ENCODE measurements around the gene PHF2.
"Not testable (repeated sequence)": the region's sequence is repeated elsewhere in the genome, so short reads cannot be mapped to it uniquely, and the experiment has no call there.

The PHF2 gene

DNA sequence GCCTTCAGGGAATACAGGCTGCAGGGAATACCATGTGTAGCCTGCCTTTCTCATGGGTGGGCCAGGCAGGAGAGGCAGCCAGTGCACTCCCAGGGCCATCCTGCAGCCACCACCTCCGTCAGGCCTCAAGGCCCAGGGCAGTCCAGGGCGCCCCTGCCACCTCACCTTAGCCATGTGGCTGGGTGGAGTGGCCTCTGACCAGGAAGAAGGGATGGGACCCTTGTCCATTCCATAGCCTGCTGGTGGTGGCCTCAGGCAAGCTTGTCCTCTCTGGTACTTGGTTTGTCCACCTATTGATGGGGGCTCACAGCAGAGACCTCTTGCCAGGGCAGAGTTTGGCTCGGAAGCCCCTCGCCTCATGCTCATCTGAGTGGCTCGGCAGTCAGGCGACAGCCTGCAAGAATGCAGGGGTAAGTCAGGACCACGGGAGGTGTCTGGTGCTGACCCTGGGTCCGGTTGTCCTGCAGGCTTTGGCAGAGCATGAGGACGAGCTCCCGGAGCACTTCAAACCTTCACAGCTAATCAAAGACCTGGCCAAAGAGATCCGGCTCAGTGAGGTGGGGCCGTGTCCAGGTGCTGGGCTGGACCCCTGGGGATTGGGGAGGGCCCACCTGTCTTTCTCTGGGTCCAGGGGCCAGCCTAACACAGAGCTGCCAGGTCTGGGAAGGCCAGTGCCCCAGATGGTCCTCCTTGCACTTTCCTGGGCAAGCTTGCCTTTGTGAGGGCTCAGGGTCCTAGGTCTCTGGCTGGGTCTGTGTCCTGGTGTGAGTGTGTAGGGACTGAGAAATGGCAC lies 82.9 kb downstream of the PHF2 start:
- intact Hi-C loops (cut with DNase I): no loop called here
- peak in 5 of 10 donors; percentile 3 to 71 (median 53) for DNase-seq

DNA sequence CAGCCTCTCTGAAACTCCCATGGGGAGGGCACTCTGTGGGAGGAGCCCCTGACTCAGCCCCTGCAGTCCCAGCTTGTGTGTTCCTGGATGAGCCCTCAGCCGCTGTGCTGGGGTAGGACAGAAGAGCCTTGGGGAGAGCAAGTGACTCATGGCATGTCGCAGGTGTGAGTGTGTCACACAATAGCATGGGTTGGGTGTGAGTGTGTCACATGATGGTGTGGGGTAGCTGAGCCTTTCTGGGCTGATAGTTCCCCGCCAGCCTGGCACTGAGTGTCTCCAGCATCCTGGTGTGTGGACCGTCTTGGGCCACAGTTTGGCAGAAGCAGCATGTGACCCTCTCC lies 83.4 kb downstream of the PHF2 start:
- DNase-seq: peak in 3 of 10 donors; percentile 7 to 20 (median 16)
- intact Hi-C loops (cut with DNase I): no loop called here

DNA sequence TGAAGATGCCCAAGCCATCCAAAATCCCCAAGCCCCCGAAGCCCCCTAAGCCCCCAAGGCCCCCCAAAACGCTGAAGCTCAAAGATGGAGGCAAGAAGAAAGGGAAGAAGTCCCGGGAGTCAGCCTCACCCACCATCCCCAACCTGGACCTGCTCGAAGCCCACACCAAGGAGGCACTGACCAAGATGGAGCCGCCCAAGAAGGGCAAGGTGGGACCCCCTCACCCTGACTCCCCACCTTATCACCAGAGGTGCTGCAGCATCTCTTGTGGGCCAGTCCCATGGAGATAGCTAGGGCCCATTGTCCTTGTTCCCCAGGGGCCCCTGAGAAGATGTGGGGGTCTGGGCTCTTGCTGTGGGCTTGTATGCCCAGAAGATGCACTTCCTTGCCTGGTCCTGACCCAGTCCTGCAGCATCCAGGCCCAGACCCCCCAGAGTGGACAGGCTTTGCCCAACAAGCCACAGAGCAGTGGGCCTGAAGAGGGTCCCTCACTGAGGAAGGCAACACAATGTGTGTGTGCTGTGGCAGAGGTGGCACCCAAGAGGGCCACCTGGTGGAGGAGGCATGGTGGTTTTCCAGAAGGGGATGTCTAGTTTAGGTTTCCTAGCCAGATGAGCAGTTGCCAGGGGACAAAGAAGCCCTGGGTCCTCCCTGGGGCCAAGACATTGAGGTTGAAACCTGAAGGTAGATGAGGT lies 84.1 kb downstream of the PHF2 start:
- peak in 2 of 10 donors; percentile 10 to 53 for DNase-seq
- intact Hi-C loops (cut with DNase I): no loop called here

DNA sequence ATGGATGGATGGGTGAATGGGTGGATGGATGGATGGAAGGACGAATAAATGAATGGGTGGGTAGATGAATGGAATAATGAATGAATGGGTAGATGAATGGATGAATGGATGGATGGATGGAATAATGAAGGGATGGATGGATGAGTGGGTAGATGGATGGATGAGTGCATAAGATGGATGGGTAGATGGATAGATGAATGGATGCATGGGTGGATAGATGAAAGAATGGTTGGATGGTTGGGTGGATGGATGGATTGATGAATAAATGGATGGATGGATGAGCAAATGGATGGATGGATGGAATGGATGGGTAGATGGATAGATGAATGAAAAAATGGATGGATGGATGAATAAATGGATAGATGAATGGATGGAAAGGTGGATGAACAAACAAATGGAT lies 85.2 kb downstream of the PHF2 start:
- intact Hi-C loops (cut with DNase I): no loop called here
- DNase-seq: no peak

DNA sequence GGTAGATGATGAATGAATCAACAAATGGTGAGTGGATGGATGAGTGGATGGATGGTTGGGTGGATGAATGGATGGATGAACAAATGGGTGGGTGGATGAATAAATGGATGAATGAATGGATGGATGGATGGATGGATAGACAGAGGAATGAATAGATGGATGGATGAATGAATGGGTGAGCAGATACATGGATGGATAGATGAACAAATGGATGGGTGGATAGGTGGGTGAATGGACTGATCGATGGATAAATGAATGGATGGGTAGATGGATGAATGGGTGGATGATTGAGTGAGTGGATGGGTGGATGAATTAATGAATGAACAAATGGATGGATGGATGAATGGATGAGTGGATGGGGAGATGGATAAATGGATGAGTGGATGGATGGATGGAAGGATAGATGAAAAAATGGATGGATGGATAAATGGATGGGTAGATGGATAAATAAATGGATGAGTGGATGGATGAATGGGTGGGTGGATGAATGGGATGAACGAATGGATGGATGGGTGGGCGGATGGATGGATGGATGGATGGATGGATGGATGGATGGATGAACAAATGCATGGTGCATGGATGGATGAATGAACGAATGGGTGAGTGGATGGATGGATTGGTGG lies 85.7 kb downstream of the PHF2 start:
- intact Hi-C loops (cut with DNase I): no loop called here
- DNase-seq: no peak

DNA sequence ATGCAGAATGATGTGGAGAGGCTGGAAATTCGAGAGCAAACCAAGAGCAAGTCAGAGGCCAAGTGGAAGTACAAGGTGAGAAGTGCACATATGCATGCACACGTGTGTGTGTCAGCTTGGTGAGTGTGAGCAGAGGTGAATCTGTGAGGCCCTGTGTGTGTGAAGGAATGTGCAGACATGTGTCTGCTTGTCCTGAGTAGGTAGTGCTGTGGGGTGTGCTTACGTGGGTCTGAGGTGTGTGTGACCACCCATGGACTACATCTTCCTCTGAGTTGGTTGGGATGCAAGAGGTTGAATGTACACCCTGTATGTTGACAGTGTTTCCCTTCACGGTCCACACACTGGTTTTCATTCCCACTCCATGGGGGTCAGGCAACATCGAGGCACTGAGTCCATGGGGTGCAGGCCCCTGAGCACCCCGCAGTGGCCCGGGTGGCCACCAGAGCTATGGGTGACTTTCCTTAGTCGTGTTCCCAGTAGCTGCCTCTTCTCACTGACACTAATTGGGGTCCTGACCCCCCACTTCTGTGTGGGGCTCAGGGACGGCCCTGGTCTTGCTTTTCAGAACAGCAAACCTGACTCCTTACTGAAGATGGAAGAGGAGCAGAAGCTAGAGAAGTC lies 86.7 kb downstream of the PHF2 start:
- intact Hi-C loops (cut with DNase I): no loop called here
- peak in 2 of 10 donors; percentile 3 to 55 for DNase-seq

DNA sequence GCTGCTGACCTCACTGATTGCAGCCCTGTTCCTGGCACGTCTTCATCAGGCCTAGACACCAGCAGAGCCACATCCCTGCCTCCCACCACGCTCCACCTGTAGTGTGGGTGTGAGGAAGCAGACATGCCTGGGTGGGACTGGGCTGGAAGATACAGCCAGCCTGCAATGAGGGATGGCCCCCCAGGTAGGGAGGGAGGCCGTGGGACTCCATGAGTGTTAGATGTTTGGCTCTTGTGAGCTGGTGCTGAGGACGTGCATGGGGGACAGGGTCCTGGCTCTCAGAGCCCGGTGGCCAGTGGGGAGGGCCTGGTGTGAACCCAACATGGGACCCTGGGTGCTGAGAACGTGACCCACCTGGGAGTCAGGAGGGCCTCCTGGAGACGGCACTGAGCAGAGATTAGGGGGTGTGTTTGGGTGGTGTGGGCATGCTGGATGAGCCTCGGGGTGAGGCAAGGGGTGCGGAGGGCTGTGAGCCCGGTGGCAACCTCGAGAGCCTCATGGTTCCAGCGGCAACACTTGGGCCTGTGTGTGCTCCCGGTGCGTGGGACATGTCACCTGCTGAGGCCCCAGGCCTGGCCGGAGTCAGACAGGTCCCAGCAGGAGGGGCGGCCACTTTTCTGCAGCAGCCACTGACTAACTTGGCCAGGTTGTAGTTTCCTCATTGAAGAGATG lies 87.6 kb downstream of the PHF2 start:
- intact Hi-C loops (cut with DNase I): no loop called here
- peak in 3 of 10 donors; percentile 52 to 76 (median 65) for DNase-seq

DNA sequence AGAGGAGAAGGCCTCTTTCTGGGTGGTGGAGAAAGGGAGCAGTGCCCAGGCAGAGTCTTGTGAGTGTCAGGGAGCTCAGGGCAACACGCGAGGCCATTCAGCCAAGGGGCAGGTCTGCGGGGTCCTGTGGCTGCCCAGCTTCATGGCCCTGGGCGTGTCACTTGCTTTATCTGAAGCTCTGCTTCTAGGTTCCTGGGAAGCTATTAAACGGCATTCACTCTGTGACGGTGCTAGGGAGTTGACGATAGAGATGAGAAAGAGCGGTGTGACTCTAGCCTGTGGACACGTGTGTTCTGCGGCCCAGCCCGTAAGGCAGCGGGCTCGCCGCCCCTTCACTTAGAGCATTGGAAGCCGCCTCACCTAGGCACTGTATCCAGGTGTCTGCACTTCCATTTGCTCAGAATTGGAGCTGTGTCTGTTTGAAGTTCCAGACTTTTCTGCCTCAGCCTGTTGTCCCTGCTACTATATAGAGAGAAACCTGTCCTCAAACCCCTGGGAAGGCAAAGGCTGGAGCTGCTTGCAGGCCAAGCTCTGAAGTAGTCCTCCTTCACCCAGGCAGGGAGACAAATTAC lies 88.3 kb downstream of the PHF2 start:
- DNase-seq: peak in 2 of 10 donors; percentile 71 to 74
- intact Hi-C loops (cut with DNase I): no loop called here

DNA sequence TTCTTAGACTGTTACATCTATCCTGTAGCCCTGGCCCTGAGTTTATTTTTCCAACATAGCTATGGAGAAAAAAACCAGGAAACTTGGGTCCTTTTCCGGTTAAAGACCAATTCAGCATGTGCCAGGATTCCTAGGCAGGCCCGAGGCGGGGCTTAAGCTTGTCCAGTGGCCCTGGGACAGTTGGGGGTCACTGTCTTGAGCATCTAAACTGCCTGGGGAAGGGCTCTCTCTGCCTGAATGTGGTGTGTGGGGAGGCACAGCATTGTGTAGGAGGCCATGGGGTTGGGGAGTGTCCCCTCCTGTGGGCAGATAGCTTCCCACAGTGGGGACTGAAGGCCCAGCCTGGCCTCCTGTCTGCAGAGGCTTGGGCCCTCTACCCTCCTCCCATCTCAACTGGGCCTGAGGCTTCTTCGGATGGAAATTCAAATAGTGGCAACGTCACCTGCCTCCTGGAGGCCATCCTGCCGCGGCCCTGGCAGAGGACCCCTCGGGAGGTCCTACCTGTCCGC lies 88.8 kb downstream of the PHF2 start:
- intact Hi-C loops (cut with DNase I): no loop called here
- DNase-seq: peak in 3 of 10 donors; percentile 2 to 63 (median 55)

DNA sequence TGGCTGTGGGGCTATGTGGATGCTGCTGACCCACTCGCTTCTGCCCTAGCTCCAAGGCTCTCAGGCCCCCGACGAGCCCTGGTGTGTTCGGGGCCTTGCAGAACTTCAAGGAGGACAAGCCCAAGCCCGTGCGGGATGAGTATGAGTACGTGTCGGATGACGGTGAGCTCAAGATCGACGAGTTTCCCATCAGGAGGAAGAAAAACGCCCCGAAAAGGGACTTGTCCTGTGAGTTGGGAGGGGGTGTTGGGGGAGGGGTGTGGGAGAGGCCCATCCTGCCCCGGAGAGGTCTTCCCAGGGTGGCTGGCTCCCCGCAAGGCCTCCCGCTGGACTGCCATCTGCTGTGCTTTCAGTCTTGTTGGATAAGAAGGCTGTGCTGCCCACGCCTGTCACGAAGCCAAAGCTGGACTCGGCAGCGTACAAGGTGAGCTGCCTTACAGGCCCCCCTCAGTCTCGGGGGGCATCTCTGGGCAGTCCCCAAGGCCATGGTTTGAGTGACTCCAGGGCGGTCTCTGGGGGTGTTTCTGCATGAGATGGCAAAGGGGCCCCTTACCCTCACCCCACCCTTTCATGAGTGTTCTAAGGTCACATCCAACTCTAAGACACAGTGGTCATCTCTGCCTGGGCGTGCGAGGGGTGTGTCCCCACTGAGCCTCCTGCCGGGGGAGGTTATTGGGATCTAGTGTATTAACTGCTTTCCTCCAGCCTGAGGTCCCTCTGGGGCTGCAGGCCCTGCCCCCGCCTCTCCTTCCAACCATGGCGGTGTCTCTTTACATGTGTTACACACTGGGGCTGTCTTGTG lies 89.5 kb downstream of the PHF2 start:
- intact Hi-C loops (cut with DNase I): no loop called here
- DNase-seq: peak in 5 of 10 donors; percentile 5 to 59 (median 54)

DNA sequence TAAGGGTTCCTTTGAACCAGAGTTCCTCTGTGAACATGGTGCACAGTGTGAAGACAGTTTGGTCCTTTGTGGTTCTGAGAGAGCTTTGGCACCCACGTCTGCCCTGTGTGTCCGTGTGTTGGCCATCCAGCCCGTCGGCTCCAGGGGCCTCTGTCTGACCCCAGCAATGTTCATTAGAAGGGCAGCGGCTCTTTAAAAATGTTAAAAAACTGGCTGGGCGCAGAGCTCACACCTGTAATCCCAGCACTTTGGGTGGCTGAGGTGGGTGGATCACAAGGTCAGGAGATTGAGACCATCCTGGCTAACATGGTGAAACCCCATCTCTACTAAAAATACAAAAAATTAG lies 90.0 kb downstream of the PHF2 start:
- peak in 3 of 10 donors; percentile 11 to 48 (median 47) for DNase-seq
- intact Hi-C loops (cut with DNase I): not testable (repeated sequence)

DNA sequence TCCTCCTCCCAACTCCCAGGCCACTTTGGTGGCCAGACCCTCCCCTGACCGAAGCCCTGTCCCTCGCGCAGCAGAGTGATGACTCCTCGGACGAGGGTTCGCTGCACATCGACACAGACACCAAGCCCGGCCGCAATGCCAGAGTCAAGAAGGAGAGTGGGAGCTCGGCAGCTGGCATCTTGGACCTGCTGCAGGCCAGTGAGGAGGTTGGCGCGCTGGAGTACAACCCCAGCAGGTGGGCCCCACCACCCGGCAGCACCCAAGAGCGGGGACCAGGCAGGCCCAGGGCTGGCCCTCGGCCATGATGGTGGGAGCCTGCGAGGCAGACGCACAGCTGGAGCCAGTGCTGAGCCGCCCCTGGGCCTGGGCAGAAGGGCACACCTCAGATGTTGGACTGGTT lies 90.6 kb downstream of the PHF2 start:
- intact Hi-C loops (cut with DNase I): no loop called here
- peak in 5 of 10 donors; percentile 8 to 85 (median 67) for DNase-seq

DNA sequence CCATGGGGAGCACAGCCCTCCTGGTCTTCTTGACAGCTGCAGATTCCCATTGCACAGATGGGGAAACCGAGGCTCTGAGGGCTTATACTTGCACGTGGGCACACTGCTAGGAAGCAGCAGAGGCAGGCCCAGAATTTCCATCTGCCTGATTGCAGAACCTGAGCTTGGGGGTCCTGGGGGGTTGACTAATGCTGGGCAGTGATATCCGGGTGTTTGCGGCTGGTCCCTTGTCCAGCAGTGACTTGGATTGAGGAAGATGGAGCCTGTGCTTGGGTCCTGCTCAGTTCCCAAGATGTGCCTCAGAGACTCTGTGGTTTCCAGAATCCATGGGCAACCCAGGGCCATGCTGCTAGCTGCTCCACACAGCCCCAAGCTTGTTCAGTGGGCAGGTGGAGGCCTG lies 91.2 kb downstream of the PHF2 start:
- peak in 3 of 10 donors; percentile 5 to 41 (median 18) for DNase-seq
- intact Hi-C loops (cut with DNase I): no loop called here

DNA sequence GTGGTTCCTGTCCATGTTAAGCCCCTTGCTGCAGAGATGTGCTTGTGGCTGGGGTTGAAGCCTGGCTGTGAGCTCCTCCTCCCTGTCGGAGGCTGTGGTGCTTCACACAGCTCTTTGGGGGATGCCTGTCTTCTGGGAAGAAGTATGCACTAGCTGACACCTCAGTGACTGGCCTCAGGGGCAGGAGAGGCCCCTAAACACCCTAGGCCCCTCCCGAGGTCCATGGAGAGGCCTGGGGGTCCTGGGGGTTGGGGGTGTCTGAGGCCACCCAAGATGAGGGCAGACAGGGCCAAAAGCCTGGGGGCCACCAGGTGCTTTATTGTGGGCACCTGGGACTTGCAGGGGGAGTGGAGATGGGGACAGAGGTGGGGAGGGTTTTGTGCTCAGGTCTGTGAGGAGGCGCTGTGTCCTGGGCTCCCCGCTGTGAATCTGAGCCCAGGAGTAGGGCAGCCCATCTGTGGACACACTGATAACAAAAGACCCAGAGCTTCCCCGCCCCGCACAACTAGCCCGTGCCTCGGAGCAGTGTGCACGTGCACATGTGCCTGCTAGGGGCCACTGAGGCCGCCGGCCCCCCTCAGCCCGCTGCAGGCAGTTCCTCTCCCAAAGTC lies 92.0 kb downstream of the PHF2 start:
- intact Hi-C loops (cut with DNase I): no loop called here
- DNase-seq: peak in 6 of 10 donors; percentile 4 to 67 (median 24)

DNA sequence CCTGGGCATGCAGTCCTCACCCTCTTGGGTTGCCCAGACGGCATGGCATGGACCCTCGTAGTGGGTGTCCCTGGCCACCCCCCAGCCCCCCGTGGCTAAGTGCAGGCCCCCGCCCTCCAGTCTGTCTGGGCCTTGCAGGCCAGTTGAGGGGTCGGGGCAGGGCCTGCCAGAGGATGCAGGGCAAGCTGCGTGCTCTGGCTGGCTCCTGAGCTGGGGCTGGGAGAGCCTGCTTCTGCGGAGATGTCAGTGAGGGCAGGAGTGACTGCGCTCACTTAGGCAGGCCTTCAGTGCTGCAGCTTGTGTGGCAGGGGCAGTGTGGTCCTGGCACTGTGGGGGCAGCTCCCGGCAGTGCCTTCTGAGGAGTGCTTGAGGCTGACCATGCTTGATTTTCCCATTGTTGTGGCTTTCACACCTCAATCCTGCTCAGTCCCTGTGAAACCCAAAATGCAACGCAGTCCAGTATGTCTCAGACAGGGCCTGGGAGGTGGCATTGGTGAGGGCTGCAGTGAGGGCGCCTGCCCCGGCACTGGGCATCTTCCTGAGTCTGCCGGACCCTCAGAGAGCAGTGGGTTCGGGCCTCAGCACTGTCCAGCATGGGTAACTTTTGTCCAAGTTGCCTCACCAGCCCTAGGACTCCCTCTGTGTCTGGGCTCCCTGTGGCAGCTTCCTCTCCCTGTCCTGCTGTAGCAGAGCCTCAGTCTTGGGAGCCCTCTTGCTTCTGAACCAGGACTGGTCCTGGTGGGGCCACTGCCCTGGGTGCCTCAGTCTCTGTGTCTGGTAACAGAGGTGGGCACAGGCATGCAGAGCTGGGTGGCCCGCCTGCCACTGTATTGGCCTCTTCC lies 93.0 kb downstream of the PHF2 start:
- intact Hi-C loops (cut with DNase I): no loop called here
- peak in 6 of 10 donors; percentile 15 to 83 (median 40) for DNase-seq

DNA sequence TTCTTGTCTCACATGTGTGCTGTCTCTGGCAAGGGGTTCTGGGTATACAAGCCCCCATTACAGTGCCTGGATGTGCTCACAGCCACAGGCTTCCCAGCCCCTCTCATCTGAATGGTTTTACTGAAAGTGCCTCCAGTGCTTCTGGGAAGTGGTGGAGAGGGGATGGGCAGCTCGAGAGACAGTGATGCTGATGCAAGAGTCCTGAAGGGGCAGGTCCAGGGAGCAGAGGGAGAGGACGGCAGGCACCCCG lies 93.5 kb downstream of the PHF2 start:
- intact Hi-C loops (cut with DNase I): no loop called here
- no peak for DNase-seq

DNA sequence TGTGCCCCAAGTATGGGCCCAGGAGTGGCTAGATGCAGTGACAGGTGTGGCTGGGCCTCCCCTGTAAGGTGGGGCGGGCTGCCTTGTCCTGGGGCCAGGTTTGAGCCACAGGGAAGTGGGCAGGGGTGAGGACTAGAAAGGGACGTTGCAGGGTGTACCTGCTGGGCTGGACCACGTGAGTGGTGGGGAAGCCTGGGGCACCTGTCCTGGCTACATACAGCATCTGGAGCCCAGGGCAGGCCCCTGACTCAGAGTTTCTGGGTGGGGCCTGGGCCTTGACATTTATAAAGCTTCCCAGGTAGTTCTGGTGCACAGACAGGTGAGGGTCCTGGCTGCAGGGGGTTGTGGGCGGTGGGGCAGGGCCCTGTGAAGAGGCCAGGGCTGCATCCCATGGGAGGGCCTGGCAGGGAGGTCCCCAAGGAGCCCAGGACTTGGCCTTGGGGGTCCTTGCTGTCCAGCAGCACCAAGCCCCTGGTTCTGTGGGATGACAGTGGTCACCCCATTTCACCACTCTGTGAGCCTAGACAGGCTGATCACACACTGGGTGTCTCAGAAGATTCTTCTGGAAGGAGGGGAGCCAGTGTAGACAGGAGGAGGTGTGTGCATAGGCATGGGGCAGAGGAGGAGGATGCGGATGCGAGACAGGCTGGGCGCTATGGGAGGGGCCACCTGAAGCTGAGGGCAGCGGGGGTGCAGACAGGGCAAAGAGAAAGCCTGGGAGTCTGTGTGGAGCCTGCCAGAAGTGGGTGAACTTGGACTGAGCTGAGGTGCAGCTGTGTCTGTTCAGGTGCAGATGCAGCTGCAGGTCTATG lies 94.0 kb downstream of the PHF2 start:
- DNase-seq: peak in 5 of 10 donors; percentile 6 to 70 (median 55)

More for the DNA sequence above, 94.0 kb downstream of the PHF2 start:
- intact Hi-C loops (cut with DNase I): no loop called here
